GM23248 (cell line): ENCODE results near the gene KBTBD8.

ENCODE experiments used
- EZH2 ChIP-seq: fragments of 200-600 bp; sonication (generic); IDR thresholded peaks from 2 replicates; pipeline ENCODE4 v1.6.1; 2018; ENCODE audit warnings: antibody characterized with exemption, mild to moderate bottlenecking; ENCODE audit not compliant: insufficient read depth, poor library complexity, severe bottlenecking
- EZH2phosphoT487 ChIP-seq: fragments of 200-600 bp; sonication (generic); IDR thresholded peaks from 2 replicates; pipeline ENCODE4 v1.6.1; 2018; ENCODE audit warnings: antibody characterized with exemption, moderate library complexity, mild to moderate bottlenecking, low read depth; ENCODE audit not compliant: insufficient read depth

- TF ChIP-seq EZH2phosphoT487 (no peak), EZH2 (no peak)
Measured at GRCh38 chr3:66991459-66991858, 6.6 kb upstream of the KBTBD8 start.
